ENCODE measurements around the gene LTK.
"Not testable (repeated sequence)": the region's sequence is repeated elsewhere in the genome, so short reads cannot be mapped to it uniquely, and the experiment has no call there.

The LTK gene

DNA sequence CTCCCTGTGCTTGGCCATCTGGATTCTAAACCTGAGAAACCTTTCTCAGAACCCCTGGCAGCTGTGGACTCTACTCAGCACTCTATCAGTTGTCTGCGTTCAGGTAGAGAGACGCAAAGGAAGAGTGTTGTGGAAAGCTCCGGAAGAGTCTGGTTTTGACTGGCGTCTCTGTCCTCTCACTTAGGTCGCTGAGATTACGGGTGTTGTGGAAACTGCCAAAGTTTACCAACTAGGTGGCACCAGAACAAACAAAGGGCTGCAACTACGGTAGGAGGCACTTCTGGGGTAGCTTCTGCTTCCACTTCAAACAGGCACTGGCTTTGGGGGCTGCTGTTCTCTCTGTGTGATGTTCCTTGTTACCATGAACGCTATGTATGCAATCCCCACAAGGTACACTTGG, 39.2 kb downstream of the LTK start:
- DNase-seq, result no peak

DNA sequence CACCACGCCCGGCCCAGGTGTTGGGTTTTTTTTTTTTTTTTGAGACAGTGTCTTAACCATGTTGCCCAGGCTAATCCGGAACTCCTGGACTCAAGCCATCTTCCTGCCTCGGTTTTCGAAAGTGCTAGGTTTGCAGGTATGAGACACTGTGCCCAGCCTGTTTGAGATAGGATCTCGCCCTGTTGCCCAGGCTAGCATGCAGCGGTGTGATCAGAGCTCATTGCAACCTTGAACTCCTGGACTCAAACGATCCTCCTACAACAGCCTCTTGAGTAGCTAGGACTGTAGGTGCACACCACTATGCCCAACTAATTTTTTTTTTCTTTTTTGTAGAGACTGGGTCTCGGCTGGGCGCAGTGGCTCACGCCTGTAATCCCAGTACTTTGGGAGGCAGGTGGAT, 40.2 kb downstream of the LTK start:
- DNase-seq, result no peak

DNA sequence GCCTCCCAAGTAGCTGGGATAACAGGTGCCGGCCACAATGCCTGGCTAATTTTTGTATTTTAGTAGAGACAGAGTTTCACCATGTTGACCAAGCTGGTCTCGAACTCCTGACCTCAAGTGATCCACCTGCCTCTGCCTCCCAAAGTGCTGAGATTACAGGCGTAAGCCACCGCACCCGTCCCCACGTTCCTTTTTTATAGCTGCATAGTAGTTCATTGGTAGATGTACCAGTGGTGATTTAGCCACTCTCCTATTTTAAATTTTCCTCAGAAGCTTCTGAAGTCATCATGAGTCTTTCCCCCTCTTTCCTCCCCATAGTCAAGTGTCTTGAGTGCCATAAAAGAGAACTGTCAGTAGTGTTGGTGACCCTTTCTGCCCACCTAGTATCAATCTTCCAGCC, 44.0 kb downstream of the LTK start:
- not testable (repeated sequence) for DNase-seq

DNA sequence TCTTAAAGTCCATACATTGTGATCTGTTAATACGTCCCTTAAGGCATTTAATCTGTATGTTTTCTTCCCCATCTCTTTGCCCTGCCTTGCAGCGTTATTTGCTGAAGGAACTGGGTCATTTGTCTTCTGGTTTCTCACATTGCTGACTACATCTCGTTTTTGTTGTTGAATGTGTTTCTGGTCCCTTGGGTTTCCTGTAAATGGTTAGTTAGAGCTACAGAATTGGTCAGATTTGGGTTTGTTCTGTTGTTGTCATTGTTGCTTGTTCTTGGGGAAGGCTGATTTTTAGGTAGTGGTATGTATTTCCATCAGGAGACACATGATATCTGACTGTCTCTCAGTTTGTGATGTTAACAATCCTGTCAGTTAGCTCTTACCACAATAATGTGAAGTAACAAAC, 46.9 kb downstream of the LTK start:
- no peak for DNase-seq

DNA sequence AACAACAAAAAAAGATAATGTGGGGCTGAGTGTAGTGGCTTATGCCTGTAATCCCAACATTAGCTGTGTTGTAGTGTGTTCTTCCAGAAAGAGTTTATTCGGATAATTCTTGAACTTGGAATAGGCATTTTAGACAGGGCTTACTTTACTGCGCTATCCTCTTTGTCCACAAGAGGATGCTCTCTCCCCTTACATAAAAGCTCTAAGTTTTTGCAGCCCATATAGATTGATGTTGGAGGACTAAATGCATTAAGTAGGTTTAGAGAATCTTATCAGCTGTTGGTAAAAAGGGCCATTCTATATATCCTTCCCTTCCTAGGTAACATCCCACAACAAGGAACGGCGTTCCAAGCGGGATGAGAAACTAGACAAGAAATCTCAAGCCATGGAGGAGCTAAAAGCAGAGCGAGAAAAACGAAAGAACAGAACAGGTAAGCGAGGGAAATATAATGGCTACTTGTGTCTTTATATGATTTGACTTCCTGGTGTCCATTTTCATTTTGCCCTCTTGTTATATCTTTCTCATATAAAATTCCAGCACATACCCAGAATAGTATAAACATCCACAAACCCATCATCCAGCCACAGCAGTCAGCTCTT, 47.7 kb downstream of the LTK start:
- DNase-seq, result peak; percentile 9 to 61

DNA sequence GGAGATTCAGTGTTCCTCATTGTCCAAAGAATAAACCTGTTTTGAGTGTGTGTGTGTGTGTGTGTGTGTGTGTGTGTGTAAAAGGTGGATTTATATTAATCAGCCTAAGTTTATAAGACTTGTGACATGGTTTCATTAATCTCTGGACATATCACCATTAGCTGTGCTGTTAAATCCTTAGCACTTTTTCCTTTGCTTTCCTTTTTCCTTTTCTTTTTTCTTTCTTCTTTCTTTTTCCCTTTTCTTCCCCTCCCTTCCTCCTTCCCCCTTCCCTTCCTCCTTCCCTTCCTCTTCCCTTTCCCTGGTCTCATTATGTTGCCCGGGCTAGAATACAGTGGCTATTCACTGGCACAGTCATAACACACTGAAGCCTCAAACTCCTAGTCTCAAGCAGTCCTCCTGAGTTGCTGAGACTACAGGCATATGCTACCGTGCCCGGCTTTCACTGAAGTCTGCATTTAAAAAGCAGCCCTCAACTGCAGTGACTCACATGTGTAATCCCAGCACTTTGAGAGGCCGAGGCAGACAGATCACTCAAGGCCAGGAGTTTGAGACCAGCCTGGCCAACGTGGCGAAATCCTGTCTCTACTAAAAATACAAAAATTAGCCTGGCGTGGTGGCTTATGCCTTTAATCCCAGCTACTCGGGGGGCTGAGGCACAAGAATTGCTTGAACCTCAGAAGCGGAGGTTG, 48.6 kb downstream of the LTK start:
- DNase-seq, result no peak

DNA sequence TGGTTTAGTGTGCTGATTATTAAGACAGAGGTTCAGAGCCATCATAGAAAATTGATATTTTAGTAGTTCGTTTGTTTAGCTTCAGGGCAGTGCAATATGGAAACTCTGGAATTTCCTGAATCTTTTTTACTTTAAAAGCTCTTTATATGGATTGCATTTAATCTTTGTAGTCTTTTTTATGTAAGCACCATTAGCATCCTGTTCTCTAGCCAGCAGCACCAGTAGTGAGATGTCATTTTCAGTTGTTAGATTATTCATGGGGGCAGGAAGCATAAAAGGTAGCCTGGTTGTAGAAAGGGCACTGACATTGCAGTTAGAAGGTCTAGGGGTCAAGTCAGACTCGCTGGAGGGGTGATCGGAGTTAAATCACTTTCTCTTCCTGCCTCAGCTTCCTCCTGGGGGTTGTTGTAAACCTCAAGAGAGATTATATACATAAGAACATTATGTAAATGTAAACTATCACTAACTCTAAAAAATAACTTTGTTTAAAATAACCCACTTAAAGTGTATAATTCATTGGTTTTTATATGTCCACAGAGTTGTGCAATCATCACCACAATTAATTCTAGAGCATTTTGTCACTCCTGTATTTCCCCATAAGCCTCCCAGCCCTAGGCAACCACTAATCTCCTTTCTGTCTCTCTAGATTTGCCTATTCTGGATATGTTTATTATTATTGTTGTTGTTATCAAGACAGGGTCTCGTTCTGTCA, 51.4 kb downstream of the LTK start:
- DNase-seq, result no peak
